SIG-M5 (cell line): Measurements from ENCODE around the gene VSIR.

Experiments
- DNase-seq: peaks from one replicate; lab custom pipeline; 2025; lab: John Stamatoyannopoulos, UW

Gene VSIR

GRCh38 chr10:71727738-71728737, 45.3 kb downstream of the VSIR start:
- peak; percentile 28 for DNase-seq

GRCh38 chr10:71727105-71727737, 46.1 kb downstream of the VSIR start:
- DNase-seq = no peak

- no peak for DNase-seq
These were observed 46.7 kb downstream of the VSIR start for GRCh38 chr10:71726580-71727104.

GRCh38 chr10:71725998-71726579, 47.2 kb downstream of the VSIR start:
- no peak for DNase-seq

- DNase-seq = no peak
These were observed 48.1 kb downstream of the VSIR start for GRCh38 chr10:71725249-71725648.

GRCh38 chr10:71724539-71724938, 48.8 kb downstream of the VSIR start:
- no peak for DNase-seq

- no peak for DNase-seq
These were observed 50.0 kb downstream of the VSIR start for GRCh38 chr10:71723311-71723710.

- DNase-seq = no peak
These were observed 50.5 kb downstream of the VSIR start for GRCh38 chr10:71722849-71723248.

- DNase-seq = no peak
These were observed 52.0 kb downstream of the VSIR start for GRCh38 chr10:71721313-71721712.

GRCh38 chr10:71720288-71720687, 53.0 kb downstream of the VSIR start:
- DNase-seq = no peak

GRCh38 chr10:71719464-71720201, 53.7 kb downstream of the VSIR start, which contains the start of gene C10orf105:
TSS of gene C10orf105 (minus strand) at chr10:71719778. CDS start at chr10:71716337, 3,441 bp downstream.
- DNase-seq = no peak

- DNase-seq = no peak
These were observed 54.3 kb downstream of the VSIR start for GRCh38 chr10:71719042-71719441.

- DNase-seq = no peak
These were observed 55.1 kb downstream of the VSIR start for GRCh38 chr10:71718165-71718698.

- no peak for DNase-seq
These were observed 55.8 kb downstream of the VSIR start for GRCh38 chr10:71717551-71717951.

GRCh38 chr10:71717056-71717455, 56.3 kb downstream of the VSIR start:
- DNase-seq = no peak

GRCh38 chr10:71716426-71716825, 56.9 kb downstream of the VSIR start:
- no peak for DNase-seq

GRCh38 chr10:71715860-71716259, 57.5 kb downstream of the VSIR start:
- no peak for DNase-seq

GRCh38 chr10:71715026-71715425, 58.3 kb downstream of the VSIR start:
- no peak for DNase-seq

- no peak for DNase-seq
These were observed 58.7 kb downstream of the VSIR start for GRCh38 chr10:71714592-71714991.

- DNase-seq = no peak
These were observed 59.3 kb downstream of the VSIR start for GRCh38 chr10:71714031-71714410.
